Right lobe of liver (tissue), 6 donors: Measurements from ENCODE around the gene MRPL39. TPM values are rescaled to one million over a fixed set of nuclear protein-coding genes. Genes with fewer than 3 reads are reported as not detected.

Experiments used
- ATAC-seq, 4 donors: fragments of 200-7000 bp; cut with Tn5 transposase; one replicate each; pipeline ENCODE4 v1.9.1; 2020; ENCODE audit warnings: mild to moderate bottlenecking in 4 of 4, moderate library complexity in 4 of 4
- DNase-seq, 3 donors: peaks; one replicate each; pipeline ENCODE4 v3.0.0-alpha.2; 2020
- H3K27ac ChIP-seq, 3 donors: fragments of 200-600 bp; one replicate each; pipeline ENCODE4 v1.8.0; 2022
- H3K27me3 ChIP-seq, 2 donors: fragments of 200-600 bp; one replicate each; pipeline ENCODE4 v1.8.0; 2022
- H3K36me3 ChIP-seq, 4 donors: fragments of 200-600 bp; sonication (generic) in 1 of 4; one replicate each; pipeline versions ENCODE4 v1.5.1 to v1.8.0; 2017 to 2022; ENCODE audit warnings: control low read depth in 1 of 4
- H3K4me1 ChIP-seq, 4 donors: fragments of 200-600 bp; sonication (generic) in 1 of 4; one replicate each; pipeline versions ENCODE4 v1.5.1 to v1.8.0; 2017 to 2022; ENCODE audit warnings: control low read depth in 1 of 4
- H3K4me3 ChIP-seq, 3 donors: fragments of 200-600 bp; one replicate each; pipeline ENCODE4 v1.8.0; 2022
- H3K9me3 ChIP-seq, 4 donors: fragments of 200-600 bp; sonication (generic) in 1 of 4; one replicate each; pipeline versions ENCODE4 v1.5.1 to v1.8.0; 2017 to 2022; ENCODE audit warnings: control low read depth in 1 of 4
- CTCF ChIP-seq, 4 donors: fragments of 200-600 bp in 3 of 4; fragments of 450-650 bp in 1 of 4; IDR thresholded peaks; one replicate each; pipeline versions ENCODE4 v1.5.1 to v1.8.0; 2016 to 2022; ENCODE audit warnings: antibody characterized with exemption in 4 of 4, mild to moderate bottlenecking in 2 of 4
- POLR2A ChIP-seq: fragments of 450-650 bp; IDR thresholded peaks from one replicate; pipeline ENCODE4 v1.6.1; 2017; ENCODE audit warnings: antibody characterized with exemption, mild to moderate bottlenecking
- WGBS: methylation state at CpG from one replicate; pipeline ENCODE4 v1.1.6; 2018; ENCODE audit warnings: low coverage, low lambda C conversion rate; ENCODE audit not compliant: insufficient coverage; ENCODE audit errors: missing lambda C conversion rate; 5-methylcytosine and 5-hydroxymethylcytosine counted together
- intact Hi-C, 2 donors: fragments of 100-400 bp; cut with DNase I; formaldehyde crosslinking; loops; one replicate each; pipeline versions ENCODE4 v1.11.2 to v1.14.1; 2022
- total RNA-seq, 6 experiments: library from RNA; depleted of rRNA in 2 of 6; stranded (reverse); fragments of >200 nt in 2 of 6; fragmentation: NEBNext Ultra II Directional in 3 of 6; extraction: Animal tissue kit (Norgen Biotek cat#: 25700) in 3 of 6; gene quantifications; one replicate each; pipeline versions ENCODE4 v1.1.0 to v1.2.4, GENCODE V29; 2016 to 2023
- donor health status: DM: no; HTN: yes; CAD: no.
- donor health status: DM: no; HTN: no; CAD: no.
- donor health status: DM: no; HTN: no; CAD: no.
- donor health status: DM: no; HTN: yes; CAD: no.
- donor health status: DM: no; HTN: yes; CAD: no.

Gene MRPL39
- total RNA-seq, 6 experiments from 2014 or later, result 18.4 to 23.8 (median 19.5) TPM

- H3K27me3 ChIP-seq, result no peaks in the 10 kb centered on the region
- ATAC-seq, result peak; percentile 90 to 94 (median 92)
- 5% methylated on average over 16 of the region's 18 CpGs for WGBS
These were observed 910 bp upstream of the MRPL39 start for GRCh38 chr21:25608044-25608737.

DNA sequence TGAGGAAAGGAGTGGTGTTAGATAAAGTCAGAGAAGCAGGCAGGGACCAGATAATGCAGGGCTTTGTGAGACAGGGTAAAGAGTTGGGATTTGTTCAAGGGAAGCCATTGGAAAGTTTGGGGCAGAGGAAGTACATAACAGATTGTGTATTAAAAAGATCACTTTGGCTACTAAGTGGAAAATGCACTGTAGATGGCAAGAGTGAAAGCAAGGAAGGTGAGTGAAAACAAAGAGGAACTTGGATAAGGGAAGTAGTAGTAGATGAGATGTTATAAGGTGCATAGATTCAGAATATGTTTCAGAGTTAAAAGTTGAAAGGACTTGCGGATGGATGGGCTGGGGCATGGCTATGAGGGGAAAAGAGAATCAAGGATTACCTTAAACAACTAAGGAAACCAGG lies 17.4 kb downstream of the MRPL39 start:
- intact Hi-C loops, result no loop called here
- no peak for DNase-seq
- Histone ChIP-seq H3K27ac (no peak overlapping the region), H3K9me3 (no peaks in the 10 kb centered on the region), H3K36me3 (peaks cover 0 to 43% (median 6%) of the 10 kb centered on the region in 4 donors), H3K4me3 (no peak overlapping the region), H3K4me1 (no peaks in the 10 kb centered on the region), H3K27me3 (no peaks in the 10 kb centered on the region)
- WGBS, result 100% methylated on average over 1 of the region's 1 CpG
- no peak for ATAC-seq
- TF ChIP-seq POLR2A, result no peak
- no peak for TF ChIP-seq CTCF (IDR thresholded peaks at IDR 0.05)

More at GRCh38 chr21:25608044-25608737, 910 bp upstream of the MRPL39 start:
- DNase-seq, result peak; percentile 80 to 83 (median 82)
- peak; percentile 90 to 95 (median 90) for TF ChIP-seq CTCF (IDR thresholded peaks at IDR 0.05)
- TF ChIP-seq POLR2A, result no peak
- intact Hi-C loops, result loop anchor here in 1 of 2 donors (10.0 kb wide), 1 partner anchor 107 kb away; no protein-coding TSS in a partner anchor
- Histone ChIP-seq H3K9me3 (no peaks in the 10 kb centered on the region), H3K27ac (peak overlapping the region in 2 of 3 donors; percentile 70 to 79), H3K4me1 (peaks cover 0 to 8% (median 3%) of the 10 kb centered on the region in 4 donors), H3K36me3 (peaks cover 0 to 10% (median 0%) of the 10 kb centered on the region in 4 donors), H3K4me3 (peak overlapping the region; percentile 70 to 78 (median 75))

- DNase-seq, result no peak
- Histone ChIP-seq H3K36me3 (peaks cover 0 to 19% (median 4%) of the 10 kb centered on the region in 4 donors), H3K27ac (no peak overlapping the region), H3K9me3 (no peaks in the 10 kb centered on the region), H3K4me3 (no peak overlapping the region), H3K4me1 (no peaks in the 10 kb centered on the region), H3K27me3 (no peaks in the 10 kb centered on the region)
- ATAC-seq, result no peak
- 77% methylated on average over 2 of the region's 2 CpGs for WGBS
- no peak for TF ChIP-seq CTCF (IDR thresholded peaks at IDR 0.05)
- no peak for TF ChIP-seq POLR2A
- intact Hi-C loops, result no loop called here
These were observed 20.5 kb downstream of the MRPL39 start for GRCh38 chr21:25586791-25587190.

DNA sequence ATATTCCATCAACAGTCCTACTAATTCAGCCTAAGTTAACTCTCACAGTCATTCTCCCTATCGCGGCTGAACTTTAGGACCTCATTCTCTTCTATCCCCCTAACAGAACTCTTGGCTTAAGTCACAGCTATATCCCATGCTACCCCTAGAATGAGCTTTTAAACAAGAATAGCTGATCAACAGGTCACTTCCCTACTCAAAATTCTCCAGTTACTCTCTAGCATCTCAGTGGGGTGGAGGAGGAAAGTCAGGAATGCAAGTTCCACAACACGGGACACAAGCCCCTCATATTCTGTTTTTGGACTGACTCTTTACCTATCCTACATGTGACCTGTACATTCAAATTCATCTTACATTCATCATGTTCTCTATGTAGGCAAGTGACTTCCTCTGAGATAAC lies 21.0 kb downstream of the MRPL39 start:
- H3K36me3 ChIP-seq, result peaks cover 0 to 16% (median 4%) of the 10 kb centered on the region in 4 donors
- 89% methylated on average over 3 of the region's 3 CpGs for WGBS

More for the DNA sequence above, 21.0 kb downstream of the MRPL39 start:
- no peak overlapping the region for H3K4me3 ChIP-seq
- H3K9me3 ChIP-seq, result no peaks in the 10 kb centered on the region
- H3K4me1 ChIP-seq, result no peaks in the 10 kb centered on the region
- no peak for TF ChIP-seq POLR2A
- no peak overlapping the region for H3K27ac ChIP-seq
- ATAC-seq (no peak), DNase-seq (no peak)
- no peaks in the 10 kb centered on the region for H3K27me3 ChIP-seq
- intact Hi-C loops, result no loop called here
